ENCODE data around the gene DAB1. TPM values are rescaled to one million over a fixed set of nuclear protein-coding genes. Genes with fewer than 3 reads are reported as not detected.
A peak's percentile ranks its signal among the peaks of the same experiment; 100 is the strongest.

DAB1 gene
- total RNA-seq, 1 experiment from 2014 or later = not detected

- H3K4me1 ChIP-seq (replicated peaks) = no peaks in the 10 kb centered on the region
- DNase-seq (ENCODE audit: low read depth in 1 of 2, low spot score in 2 of 2) = no peak
- H3K27ac ChIP-seq = no peak overlapping the region
- H3K27me3 ChIP-seq (replicated peaks) = no peaks in the 10 kb centered on the region; the same call in 1 of the 2 replicates
- H3K4me3 ChIP-seq = no peak overlapping the region
- no peaks in the 10 kb centered on the region for H3K9me3 ChIP-seq (replicated peaks)
- H3K36me3 ChIP-seq = no peaks in the 10 kb centered on the region
Observed at GRCh38 chr1:57337623-57338022, 86.2 kb downstream of the DAB1 start.

- H3K9me3 ChIP-seq (replicated peaks) = no peaks in the 10 kb centered on the region
- no peak overlapping the region for H3K4me3 ChIP-seq
- H3K27ac ChIP-seq = no peak overlapping the region
- no peaks in the 10 kb centered on the region; the same call in 1 of the 2 replicates for H3K27me3 ChIP-seq (replicated peaks)
- no peak for DNase-seq (ENCODE audit: low read depth in 1 of 2, low spot score in 2 of 2)
- no peaks in the 10 kb centered on the region for H3K36me3 ChIP-seq
- no peaks in the 10 kb centered on the region for H3K4me1 ChIP-seq (replicated peaks)
Observed at GRCh38 chr1:57336793-57337192, 87.1 kb downstream of the DAB1 start.

GRCh38 chr1:57331620-57332019 lies 92.2 kb downstream of the DAB1 start:
- Histone ChIP-seq H3K27ac (no peak overlapping the region), H3K4me3 (no peak overlapping the region), H3K36me3 (no peaks in the 10 kb centered on the region), H3K9me3 (replicated peaks) (no peaks in the 10 kb centered on the region), H3K4me1 (replicated peaks) (no peaks in the 10 kb centered on the region), H3K27me3 (replicated peaks) (no peaks in the 10 kb centered on the region; the same call in 1 of the 2 replicates)
- DNase-seq (ENCODE audit: low read depth in 1 of 2, low spot score in 2 of 2) = no peak

- H3K4me3 ChIP-seq = no peak overlapping the region
- H3K27ac ChIP-seq = no peak overlapping the region
- no peaks in the 10 kb centered on the region for H3K36me3 ChIP-seq
- H3K27me3 ChIP-seq (replicated peaks) = no peaks in the 10 kb centered on the region
- DNase-seq (ENCODE audit: low read depth in 1 of 2, low spot score in 2 of 2) = no peak
- H3K9me3 ChIP-seq (replicated peaks) = no peaks in the 10 kb centered on the region
- H3K4me1 ChIP-seq (replicated peaks) = no peaks in the 10 kb centered on the region
Observed at GRCh38 chr1:57329937-57330336, 93.9 kb downstream of the DAB1 start.

GRCh38 chr1:57329001-57329527 lies 94.8 kb downstream of the DAB1 start:
- no peaks in the 10 kb centered on the region for H3K27me3 ChIP-seq (replicated peaks)
- DNase-seq (ENCODE audit: low read depth in 1 of 2, low spot score in 2 of 2) = no peak
- no peaks in the 10 kb centered on the region for H3K9me3 ChIP-seq (replicated peaks)
- no peak overlapping the region for H3K4me3 ChIP-seq
- no peaks in the 10 kb centered on the region for H3K4me1 ChIP-seq (replicated peaks)
- H3K36me3 ChIP-seq = no peaks in the 10 kb centered on the region
- no peak overlapping the region for H3K27ac ChIP-seq

- no peak overlapping the region for H3K27ac ChIP-seq
- H3K27me3 ChIP-seq (replicated peaks) = no peaks in the 10 kb centered on the region
- H3K4me1 ChIP-seq (replicated peaks) = no peaks in the 10 kb centered on the region
- no peak for DNase-seq (ENCODE audit: low read depth in 1 of 2, low spot score in 2 of 2)
- H3K9me3 ChIP-seq (replicated peaks) = no peaks in the 10 kb centered on the region
- no peak overlapping the region for H3K4me3 ChIP-seq
- H3K36me3 ChIP-seq = no peaks in the 10 kb centered on the region
Observed at GRCh38 chr1:57327946-57328345, 95.9 kb downstream of the DAB1 start.

GRCh38 chr1:57327336-57327735 lies 96.5 kb downstream of the DAB1 start:
- DNase-seq (ENCODE audit: low read depth in 1 of 2, low spot score in 2 of 2) = no peak
- Histone ChIP-seq H3K9me3 (replicated peaks) (no peaks in the 10 kb centered on the region), H3K27me3 (replicated peaks) (no peaks in the 10 kb centered on the region), H3K27ac (no peak overlapping the region), H3K36me3 (no peaks in the 10 kb centered on the region), H3K4me3 (no peak overlapping the region), H3K4me1 (replicated peaks) (no peaks in the 10 kb centered on the region)

GRCh38 chr1:57325536-57325935 lies 98.3 kb downstream of the DAB1 start:
- no peak overlapping the region for H3K4me3 ChIP-seq
- no peaks in the 10 kb centered on the region for H3K9me3 ChIP-seq (replicated peaks)
- DNase-seq (ENCODE audit: low read depth in 1 of 2, low spot score in 2 of 2) = no peak
- no peaks in the 10 kb centered on the region for H3K36me3 ChIP-seq
- H3K27me3 ChIP-seq (replicated peaks) = no peaks in the 10 kb centered on the region
- H3K4me1 ChIP-seq (replicated peaks) = no peaks in the 10 kb centered on the region
- no peak overlapping the region for H3K27ac ChIP-seq

GRCh38 chr1:57325117-57325516 lies 98.7 kb downstream of the DAB1 start:
- H3K9me3 ChIP-seq (replicated peaks) = no peaks in the 10 kb centered on the region
- no peak overlapping the region for H3K27ac ChIP-seq
- no peaks in the 10 kb centered on the region for H3K4me1 ChIP-seq (replicated peaks)
- H3K27me3 ChIP-seq (replicated peaks) = no peaks in the 10 kb centered on the region
- no peak overlapping the region for H3K4me3 ChIP-seq
- no peaks in the 10 kb centered on the region for H3K36me3 ChIP-seq
- DNase-seq (ENCODE audit: low read depth in 1 of 2, low spot score in 2 of 2) = no peak

- H3K36me3 ChIP-seq = no peaks in the 10 kb centered on the region
- no peak overlapping the region for H3K4me3 ChIP-seq
- no peak overlapping the region for H3K27ac ChIP-seq
- no peak for DNase-seq (ENCODE audit: low read depth in 1 of 2, low spot score in 2 of 2)
- H3K9me3 ChIP-seq (replicated peaks) = no peaks in the 10 kb centered on the region
- H3K27me3 ChIP-seq (replicated peaks) = no peaks in the 10 kb centered on the region
- H3K4me1 ChIP-seq (replicated peaks) = no peaks in the 10 kb centered on the region
Observed at GRCh38 chr1:57324388-57324787, 99.5 kb downstream of the DAB1 start.

- no peak for DNase-seq (ENCODE audit: low read depth in 1 of 2, low spot score in 2 of 2)
- Histone ChIP-seq H3K9me3 (replicated peaks) (no peaks in the 10 kb centered on the region), H3K4me3 (no peak overlapping the region), H3K36me3 (no peaks in the 10 kb centered on the region), H3K27me3 (replicated peaks) (no peaks in the 10 kb centered on the region), H3K4me1 (replicated peaks) (no peaks in the 10 kb centered on the region), H3K27ac (no peak overlapping the region)
Observed at GRCh38 chr1:57321776-57322175, 102.1 kb downstream of the DAB1 start.

GRCh38 chr1:57319791-57320190 lies 104.1 kb downstream of the DAB1 start:
- Histone ChIP-seq H3K9me3 (replicated peaks) (no peaks in the 10 kb centered on the region), H3K4me3 (no peak overlapping the region), H3K27me3 (replicated peaks) (no peaks in the 10 kb centered on the region), H3K4me1 (replicated peaks) (no peaks in the 10 kb centered on the region), H3K36me3 (no peaks in the 10 kb centered on the region), H3K27ac (no peak overlapping the region)
- no peak for DNase-seq (ENCODE audit: low read depth in 1 of 2, low spot score in 2 of 2)

GRCh38 chr1:57319165-57319564 lies 104.7 kb downstream of the DAB1 start:
- no peak overlapping the region for H3K4me3 ChIP-seq
- DNase-seq (ENCODE audit: low read depth in 1 of 2, low spot score in 2 of 2) = peak in 1 of 2 experiments; percentile 3
- no peaks in the 10 kb centered on the region for H3K36me3 ChIP-seq
- H3K4me1 ChIP-seq (replicated peaks) = no peaks in the 10 kb centered on the region
- H3K27me3 ChIP-seq (replicated peaks) = no peaks in the 10 kb centered on the region
- H3K27ac ChIP-seq = no peak overlapping the region
- H3K9me3 ChIP-seq (replicated peaks) = no peaks in the 10 kb centered on the region

GRCh38 chr1:57316861-57317260 lies 107.0 kb downstream of the DAB1 start:
- Histone ChIP-seq H3K4me1 (replicated peaks) (no peaks in the 10 kb centered on the region), H3K27ac (no peak overlapping the region), H3K36me3 (no peaks in the 10 kb centered on the region), H3K9me3 (replicated peaks) (no peaks in the 10 kb centered on the region), H3K4me3 (no peak overlapping the region), H3K27me3 (replicated peaks) (no peaks in the 10 kb centered on the region)
- DNase-seq (ENCODE audit: low read depth in 1 of 2, low spot score in 2 of 2) = no peak

GRCh38 chr1:57316291-57316690 lies 107.6 kb downstream of the DAB1 start:
- H3K4me3 ChIP-seq = no peak overlapping the region
- H3K27ac ChIP-seq = no peak overlapping the region
- DNase-seq (ENCODE audit: low read depth in 1 of 2, low spot score in 2 of 2) = no peak
- H3K27me3 ChIP-seq (replicated peaks) = 0 out of 2 replicates have a peak, but pooled peaks cover 4% of the 10 kb centered on the region
- no peaks in the 10 kb centered on the region for H3K4me1 ChIP-seq (replicated peaks)
- H3K36me3 ChIP-seq = no peaks in the 10 kb centered on the region
- H3K9me3 ChIP-seq (replicated peaks) = no peaks in the 10 kb centered on the region
